ENCODE measurements around the gene ASAP2.

GRCh38 chr2:9249020-9249800 is 42.6 kb downstream of the ASAP2 start:
- TF ChIP-seq CTCF (IDR thresholded peaks at IDR 0.05) (no peak), POLR2A (IDR thresholded peaks at IDR 0.05) (no peak), EP300 (IDR thresholded peaks at IDR 0.05) (no peak)
